NK-92 treated with Interleukin-12 subunit alpha and Interleukin-12 subunit beta, amount 100 ng/mL, for 24 hours (cell line): ENCODE results near the gene ALDH9A1.
"Not testable (repeated sequence)": the region's sequence is repeated elsewhere in the genome, so short reads cannot be mapped to it uniquely, and the experiment has no call there.

Experiments used
- DNase-seq: peaks from one replicate; lab custom pipeline; 2025; lab: John Stamatoyannopoulos, UW

The ALDH9A1 gene

GRCh38 chr1:165697881-165698760 is at the start of gene ALDH9A1:
TSS of gene ALDH9A1 (minus strand) at chr1:165698562. CDS start at chr1:165698558, 4 bp downstream.
- DNase-seq = peak; percentile 85

DNA sequence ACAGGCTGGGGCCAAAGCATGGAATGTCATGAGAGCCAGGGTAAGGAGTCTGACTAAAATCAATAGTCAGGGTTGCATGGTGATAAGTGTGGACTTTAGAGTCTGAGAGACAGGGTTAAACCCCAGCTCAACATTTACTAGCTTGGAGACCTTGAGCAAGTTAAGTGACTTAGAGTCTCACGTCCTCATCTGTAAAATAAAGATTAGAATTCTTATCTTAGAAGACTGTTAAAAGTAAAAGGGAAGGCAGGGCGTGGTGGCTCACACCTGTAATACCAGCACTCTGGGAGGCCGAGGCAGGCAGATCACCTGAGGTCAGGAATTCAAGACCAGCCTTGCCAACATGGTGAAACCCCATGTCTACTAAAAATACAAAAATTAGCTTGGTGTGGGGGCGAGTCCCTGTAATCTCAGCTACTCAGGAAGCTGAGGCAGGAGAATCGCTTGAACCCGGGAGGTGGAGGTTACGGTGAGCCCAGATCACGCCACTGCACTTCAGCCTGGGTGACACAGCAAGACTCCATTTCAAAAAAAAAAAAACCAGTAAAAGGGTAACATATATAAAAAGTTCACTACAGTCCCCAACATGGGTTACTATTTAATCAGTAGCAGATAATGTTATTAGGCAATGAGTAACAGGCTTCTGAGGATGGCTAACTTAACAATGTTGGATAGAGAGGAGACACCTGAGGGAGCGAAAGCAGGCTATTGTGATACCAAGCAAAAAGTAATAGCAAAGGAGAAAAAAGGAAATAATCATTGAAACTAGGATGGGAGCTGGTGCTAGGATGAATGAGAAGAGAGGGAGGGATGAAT is 49.5 kb upstream of the ALDH9A1 start:
- no peak for DNase-seq

DNA sequence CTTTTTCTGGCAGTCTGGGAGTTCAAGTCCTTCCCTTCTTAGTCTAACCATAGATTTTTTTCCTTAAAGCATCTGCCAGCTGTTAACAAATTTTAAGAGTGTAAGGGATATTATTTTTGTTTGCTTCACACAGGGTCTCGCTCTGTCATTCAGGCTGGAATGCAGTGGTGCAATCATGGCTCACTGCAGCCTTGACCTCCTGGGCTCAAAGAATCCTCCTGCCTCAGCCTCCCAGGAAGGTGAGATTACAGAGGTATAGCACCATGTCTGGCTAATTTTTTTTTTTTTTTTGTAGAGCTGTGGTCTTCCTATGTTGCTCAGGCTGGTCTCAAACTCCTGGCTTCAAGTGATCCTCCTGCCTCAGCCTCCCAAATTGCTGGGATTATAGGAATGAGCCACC is 46.6 kb upstream of the ALDH9A1 start:
- not testable (repeated sequence) for DNase-seq

- no peak for DNase-seq
These were observed 43.8 kb upstream of the ALDH9A1 start for GRCh38 chr1:165742194-165742593.

- DNase-seq = no peak
These were observed 40.4 kb upstream of the ALDH9A1 start for GRCh38 chr1:165738794-165739193.

DNA sequence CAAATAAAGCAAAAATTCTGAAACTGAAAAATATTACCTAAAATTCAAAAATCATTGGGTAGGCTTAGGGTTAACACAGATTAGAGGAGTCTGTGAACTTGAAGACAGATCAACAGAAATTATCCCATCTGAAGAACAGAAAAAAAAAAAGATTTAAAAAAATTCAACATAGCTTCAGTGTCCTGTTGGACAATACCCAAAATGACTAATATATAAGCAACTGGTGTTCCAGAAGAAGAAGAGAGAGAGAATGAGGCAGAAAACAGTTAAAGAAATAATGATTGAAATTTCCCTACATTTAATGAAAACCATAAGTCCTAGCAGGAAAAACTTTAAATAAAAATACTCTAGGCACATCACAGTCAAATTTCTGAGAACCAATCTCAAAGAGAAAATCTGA is 38.8 kb upstream of the ALDH9A1 start:
- DNase-seq = no peak

- DNase-seq = no peak
These were observed 36.5 kb upstream of the ALDH9A1 start for GRCh38 chr1:165734906-165735305.

DNA sequence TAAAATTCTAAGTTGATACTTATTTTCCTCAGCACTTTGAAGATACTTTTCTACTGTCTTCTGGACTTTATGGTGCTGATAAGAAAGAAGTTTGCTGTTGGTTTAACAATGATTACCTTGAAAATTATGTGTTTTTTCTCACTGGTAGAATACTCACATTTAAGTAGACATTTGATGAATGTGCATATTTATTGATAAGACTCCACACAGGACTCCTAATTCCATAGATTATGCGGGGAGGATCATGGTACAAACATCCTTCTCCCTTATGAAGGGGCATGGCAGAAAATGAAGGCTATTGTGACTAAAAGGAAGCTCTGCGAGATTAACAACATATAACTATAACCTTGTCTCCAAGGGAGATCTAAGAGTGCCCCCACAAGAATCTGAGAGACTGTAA is 28.5 kb upstream of the ALDH9A1 start:
- no peak for DNase-seq

GRCh38 chr1:165726169-165726568 is 27.8 kb upstream of the ALDH9A1 start:
- DNase-seq = no peak

- no peak for DNase-seq
These were observed 19.7 kb upstream of the ALDH9A1 start for GRCh38 chr1:165717918-165718515.

GRCh38 chr1:165716265-165717051 is 18.1 kb upstream of the ALDH9A1 start:
- DNase-seq = not testable (repeated sequence)

- DNase-seq = no peak
These were observed 14.4 kb upstream of the ALDH9A1 start for GRCh38 chr1:165712764-165713163.

- DNase-seq = no peak
These were observed 9.8 kb upstream of the ALDH9A1 start for GRCh38 chr1:165707984-165708706.

DNA sequence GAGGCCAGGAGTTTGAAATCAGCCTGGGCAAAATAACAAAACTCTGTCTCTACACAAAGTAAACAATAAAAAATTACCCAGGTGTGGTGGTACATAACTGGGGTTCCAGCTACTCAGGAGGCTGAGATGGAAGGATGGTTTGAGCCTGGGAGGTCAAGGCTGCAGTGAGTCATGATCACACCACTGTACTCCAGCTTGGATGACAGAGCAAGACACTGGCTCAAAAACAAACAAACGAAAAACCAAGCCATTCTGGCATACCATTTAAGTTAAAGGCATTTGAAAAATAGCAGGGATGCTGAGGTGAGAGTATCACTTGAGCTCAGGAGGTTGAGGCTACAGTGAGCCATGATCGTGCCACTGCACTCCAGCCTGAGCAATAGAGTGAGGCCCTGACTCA is 5.3 kb upstream of the ALDH9A1 start:
- no peak for DNase-seq

GRCh38 chr1:165701922-165702321 is 3.6 kb upstream of the ALDH9A1 start:
- DNase-seq = not testable (repeated sequence)

- DNase-seq = no peak
These were observed 1.2 kb upstream of the ALDH9A1 start for GRCh38 chr1:165699577-165699976.

DNA sequence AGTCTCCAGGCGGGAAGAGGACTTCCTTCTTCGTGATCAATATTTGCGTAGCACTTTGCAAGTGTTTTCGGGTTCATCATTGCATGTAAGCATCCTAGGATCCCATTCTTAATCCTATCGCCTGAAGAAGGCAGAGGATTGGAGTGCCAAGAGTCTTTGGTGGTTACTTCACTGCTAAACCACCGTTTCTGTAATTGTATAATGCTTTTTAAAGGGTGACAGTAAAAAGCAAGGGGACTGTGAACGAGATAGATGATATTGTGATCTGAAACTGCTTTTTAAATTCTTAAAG is 345 bp upstream of the ALDH9A1 start:
- DNase-seq = no peak

GRCh38 chr1:165697491-165697880 is 876 bp downstream of the ALDH9A1 start:
- DNase-seq = no peak

GRCh38 chr1:165696625-165697100 is 1.7 kb downstream of the ALDH9A1 start:
- DNase-seq = no peak

DNA sequence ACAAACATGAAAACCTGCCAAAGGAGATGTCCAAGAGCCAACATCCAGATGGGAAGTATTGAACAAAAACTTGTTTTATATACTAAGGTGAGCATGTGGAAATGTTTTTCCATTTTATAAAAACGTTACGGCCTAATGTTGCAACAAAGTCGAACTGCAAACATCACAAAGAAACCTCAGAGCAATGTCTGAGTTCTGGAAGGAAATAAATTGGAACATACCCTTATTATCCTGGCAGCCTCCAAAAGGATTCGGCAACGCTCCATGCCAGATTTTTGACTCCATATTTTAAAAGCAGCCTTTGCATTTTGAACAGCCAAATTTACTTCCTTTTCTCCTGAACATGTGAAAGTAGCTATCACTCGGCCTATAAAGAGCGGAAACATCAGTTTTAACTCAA is 3.3 kb downstream of the ALDH9A1 start:
- DNase-seq = no peak

- no peak for DNase-seq
These were observed 10.3 kb downstream of the ALDH9A1 start for GRCh38 chr1:165688046-165688445.
